Liver (tissue), 9 donors: ENCODE data around the gene ELP4. TPM values are rescaled to one million over a fixed set of nuclear protein-coding genes. Genes with fewer than 3 reads are reported as not detected.

Experiments used
- DNase-seq: peaks from one replicate; pipeline ENCODE4 v3.0.0-alpha.2; 2017; ENCODE audit warnings: low spot score
- H3K27ac ChIP-seq, 2 donors: one replicate each; pipeline ENCODE4 v1.7.0; 2013; ENCODE audit warnings: inconsistent platforms in 2 of 2, low read length in 2 of 2, control low read depth in 1 of 2, low read depth in 1 of 2, mild to moderate bottlenecking in 1 of 2
- H3K27me3 ChIP-seq, 4 donors: one replicate each; pipeline versions ENCODE4 v1.6.1 to v1.7.0; 2013; ENCODE audit warnings: low read length in 3 of 4, inconsistent platforms in 1 of 4, mild to moderate bottlenecking in 1 of 4, moderate library complexity in 1 of 4; ENCODE audit not compliant: control insufficient read depth in 4 of 4, insufficient read depth in 4 of 4
- H3K36me3 ChIP-seq, 4 donors: one replicate each; pipeline versions ENCODE4 v1.6.1 to v1.7.0; 2013; ENCODE audit warnings: low read length in 3 of 4, mild to moderate bottlenecking in 3 of 4, low read depth in 1 of 4, moderate library complexity in 1 of 4; ENCODE audit not compliant: control insufficient read depth in 4 of 4, insufficient read depth in 3 of 4
- H3K4me1 ChIP-seq, 4 donors: one replicate each; pipeline versions ENCODE4 v1.6.1 to v1.7.0; 2013; ENCODE audit warnings: low read length in 3 of 4, mild to moderate bottlenecking in 3 of 4, moderate library complexity in 1 of 4; ENCODE audit not compliant: control insufficient read depth in 4 of 4, insufficient read depth in 4 of 4
- H3K4me3 ChIP-seq, 3 donors: one replicate each; pipeline versions ENCODE4 v1.6.1 to v1.7.0; 2013; ENCODE audit warnings: low read length in 3 of 3, control low read depth in 1 of 3, low read depth in 1 of 3, mild to moderate bottlenecking in 1 of 3
- H3K9ac ChIP-seq, 2 donors: one replicate each; pipeline ENCODE4 v1.7.0; 2013; ENCODE audit warnings: low read length in 2 of 2, mild to moderate bottlenecking in 2 of 2, moderate library complexity in 2 of 2, control low read depth in 1 of 2, low read depth in 1 of 2
- H3K9me3 ChIP-seq, 4 donors: one replicate each; pipeline versions ENCODE4 v1.6.1 to v1.7.0; 2013; ENCODE audit warnings: low read length in 3 of 4; ENCODE audit not compliant: control insufficient read depth in 4 of 4
- ATF3 ChIP-seq: IDR thresholded peaks from 2 replicates; pipeline ENCODE4 v1.6.1; 2016; ENCODE audit warnings: antibody characterized with exemption
- EGR1 ChIP-seq, 2 donors: IDR thresholded peaks; 2 replicates each; pipeline ENCODE4 v1.6.1; 2016 to 2018; ENCODE audit warnings: antibody characterized with exemption in 2 of 2, low read depth in 2 of 2
- FOXA1 ChIP-seq: IDR thresholded peaks from 2 replicates; pipeline ENCODE4 v1.6.1; 2016; ENCODE audit warnings: antibody characterized with exemption
- FOXA2 ChIP-seq: IDR thresholded peaks from 2 replicates; pipeline ENCODE4 v1.6.1; 2016; ENCODE audit warnings: antibody characterized with exemption
- GABPA ChIP-seq, 2 donors: IDR thresholded peaks in 1 of 2; conservative IDR thresholded peaks in 1 of 2; 2 replicates each; pipeline ENCODE4 v1.6.1; 2016; ENCODE audit warnings: antibody characterized with exemption in 2 of 2, mild to moderate bottlenecking in 1 of 2, moderate library complexity in 1 of 2
- HNF4A ChIP-seq, 2 donors: conservative IDR thresholded peaks; 2 replicates each; pipeline ENCODE4 v1.6.1; 2016; ENCODE audit warnings: antibody characterized with exemption in 2 of 2, mild to moderate bottlenecking in 2 of 2
- HNF4G ChIP-seq: IDR thresholded peaks from 2 replicates; pipeline ENCODE4 v1.6.1; 2016; ENCODE audit warnings: antibody characterized with exemption
- JUND ChIP-seq, 2 donors: IDR thresholded peaks; 2 replicates each; pipeline ENCODE4 v1.6.1; 2016; ENCODE audit warnings: antibody characterized with exemption in 2 of 2
- NR2F2 ChIP-seq: IDR thresholded peaks from 2 replicates; pipeline ENCODE4 v1.6.1; 2016; ENCODE audit warnings: antibody characterized with exemption
- RXRA ChIP-seq, 2 donors: IDR thresholded peaks; 2 replicates each; pipeline ENCODE4 v1.6.1; 2017 to 2018; ENCODE audit warnings: antibody characterized with exemption in 2 of 2, mild to moderate bottlenecking in 1 of 2
- SP1 ChIP-seq: IDR thresholded peaks from 2 replicates; pipeline ENCODE4 v1.6.1; 2018; ENCODE audit warnings: antibody characterized with exemption, mild to moderate bottlenecking
- TAF1 ChIP-seq: conservative IDR thresholded peaks from 2 replicates; pipeline ENCODE4 v1.6.1; 2016; ENCODE audit warnings: antibody characterized with exemption, mild to moderate bottlenecking
- YY1 ChIP-seq: IDR thresholded peaks from 2 replicates; pipeline ENCODE4 v1.6.1; 2016; ENCODE audit warnings: antibody characterized with exemption, mild to moderate bottlenecking
- WGBS: extraction: QIAGEN DNeasy Blood & Tissue Kit; methylation state at CpG from one replicate; pipeline ENCODE4 v1.1.7; 2013; 5-methylcytosine and 5-hydroxymethylcytosine counted together
- polyA plus RNA-seq, 2 donors: library from polyadenylated mRNA; stranded (reverse) in 1 of 2; unstranded in 1 of 2; fragments of 200-250 nt in 1 of 2; fragments of >200 nt in 1 of 2; fragmentation: Nextera tagmentation in 1 of 2; extraction: Ambion mirVana in 1 of 2; gene quantifications; one replicate each; pipeline versions ENCODE4 v1.2.1 to v1.2.3, GENCODE V29; 2013 to 2015
- total RNA-seq, 2 donors: library from RNA; depleted of rRNA; stranded (reverse); fragments of >200 nt; gene quantifications; one replicate each; pipeline ENCODE4 v1.2.3, GENCODE V29; 2014
- TF ChIP-seq, protein P1 (sequence below): IDR thresholded peaks from 2 replicates; pipeline ENCODE4 v1.6.1; 2016; ENCODE audit warnings: antibody characterized with exemption, mild to moderate bottlenecking
- TF ChIP-seq, protein P2 (sequence below): fragments of 150-350 bp; IDR thresholded peaks from 2 replicates; pipeline ENCODE4 v1.5.1; 2017; ENCODE audit warnings: improper control_type of control experiment, low read depth, low read length; ENCODE audit not compliant: missing input control
- TF ChIP-seq, protein P3 (sequence below): IDR thresholded peaks from 2 replicates; pipeline ENCODE4 v1.6.1; 2016; ENCODE audit warnings: antibody characterized with exemption
- TF ChIP-seq, protein P4 (sequence below): IDR thresholded peaks from 2 replicates; pipeline ENCODE4 v1.6.1; 2016; ENCODE audit warnings: antibody characterized with exemption
- donor health status: healthy.
- donor health status: healthy.
- donor health status: healthy.
- donor health status: healthy.
- donor health status: healthy.

ELP4 gene
- total and polyA plus RNA-seq, 4 donors: 6.0 to 18.8 (median 12.5) TPM

- no peak for DNase-seq
- TF ChIP-seq ATF3: no peak
- TF ChIP-seq HNF4G: no peak
- TF ChIP-seq, protein P1, sequence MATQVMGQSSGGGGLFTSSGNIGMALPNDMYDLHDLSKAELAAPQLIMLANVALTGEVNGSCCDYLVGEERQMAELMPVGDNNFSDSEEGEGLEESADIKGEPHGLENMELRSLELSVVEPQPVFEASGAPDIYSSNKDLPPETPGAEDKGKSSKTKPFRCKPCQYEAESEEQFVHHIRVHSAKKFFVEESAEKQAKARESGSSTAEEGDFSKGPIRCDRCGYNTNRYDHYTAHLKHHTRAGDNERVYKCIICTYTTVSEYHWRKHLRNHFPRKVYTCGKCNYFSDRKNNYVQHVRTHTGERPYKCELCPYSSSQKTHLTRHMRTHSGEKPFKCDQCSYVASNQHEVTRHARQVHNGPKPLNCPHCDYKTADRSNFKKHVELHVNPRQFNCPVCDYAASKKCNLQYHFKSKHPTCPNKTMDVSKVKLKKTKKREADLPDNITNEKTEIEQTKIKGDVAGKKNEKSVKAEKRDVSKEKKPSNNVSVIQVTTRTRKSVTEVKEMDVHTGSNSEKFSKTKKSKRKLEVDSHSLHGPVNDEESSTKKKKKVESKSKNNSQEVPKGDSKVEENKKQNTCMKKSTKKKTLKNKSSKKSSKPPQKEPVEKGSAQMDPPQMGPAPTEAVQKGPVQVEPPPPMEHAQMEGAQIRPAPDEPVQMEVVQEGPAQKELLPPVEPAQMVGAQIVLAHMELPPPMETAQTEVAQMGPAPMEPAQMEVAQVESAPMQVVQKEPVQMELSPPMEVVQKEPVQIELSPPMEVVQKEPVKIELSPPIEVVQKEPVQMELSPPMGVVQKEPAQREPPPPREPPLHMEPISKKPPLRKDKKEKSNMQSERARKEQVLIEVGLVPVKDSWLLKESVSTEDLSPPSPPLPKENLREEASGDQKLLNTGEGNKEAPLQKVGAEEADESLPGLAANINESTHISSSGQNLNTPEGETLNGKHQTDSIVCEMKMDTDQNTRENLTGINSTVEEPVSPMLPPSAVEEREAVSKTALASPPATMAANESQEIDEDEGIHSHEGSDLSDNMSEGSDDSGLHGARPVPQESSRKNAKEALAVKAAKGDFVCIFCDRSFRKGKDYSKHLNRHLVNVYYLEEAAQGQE: no peak
- no peak for TF ChIP-seq RXRA (IDR thresholded peaks at IDR 0.05)
- TF ChIP-seq SP1: no peak
- TF ChIP-seq EGR1 (IDR thresholded peaks at IDR 0.05; ENCODE audit: low read depth in 2 of 2): no peak
- no peak for TF ChIP-seq TAF1
- no peak for TF ChIP-seq HNF4A (conservative IDR thresholded peaks at IDR 0.05)
- TF ChIP-seq GABPA (IDR thresholded peaks at IDR 0.05 in 1 of 2, conservative IDR thresholded peaks at IDR 0.05 in 1 of 2): no peak
- TF ChIP-seq NR2F2: no peak
- TF ChIP-seq, protein P2, sequence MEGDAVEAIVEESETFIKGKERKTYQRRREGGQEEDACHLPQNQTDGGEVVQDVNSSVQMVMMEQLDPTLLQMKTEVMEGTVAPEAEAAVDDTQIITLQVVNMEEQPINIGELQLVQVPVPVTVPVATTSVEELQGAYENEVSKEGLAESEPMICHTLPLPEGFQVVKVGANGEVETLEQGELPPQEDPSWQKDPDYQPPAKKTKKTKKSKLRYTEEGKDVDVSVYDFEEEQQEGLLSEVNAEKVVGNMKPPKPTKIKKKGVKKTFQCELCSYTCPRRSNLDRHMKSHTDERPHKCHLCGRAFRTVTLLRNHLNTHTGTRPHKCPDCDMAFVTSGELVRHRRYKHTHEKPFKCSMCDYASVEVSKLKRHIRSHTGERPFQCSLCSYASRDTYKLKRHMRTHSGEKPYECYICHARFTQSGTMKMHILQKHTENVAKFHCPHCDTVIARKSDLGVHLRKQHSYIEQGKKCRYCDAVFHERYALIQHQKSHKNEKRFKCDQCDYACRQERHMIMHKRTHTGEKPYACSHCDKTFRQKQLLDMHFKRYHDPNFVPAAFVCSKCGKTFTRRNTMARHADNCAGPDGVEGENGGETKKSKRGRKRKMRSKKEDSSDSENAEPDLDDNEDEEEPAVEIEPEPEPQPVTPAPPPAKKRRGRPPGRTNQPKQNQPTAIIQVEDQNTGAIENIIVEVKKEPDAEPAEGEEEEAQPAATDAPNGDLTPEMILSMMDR: no peak
- no peak for TF ChIP-seq YY1
- TF ChIP-seq, protein P3, sequence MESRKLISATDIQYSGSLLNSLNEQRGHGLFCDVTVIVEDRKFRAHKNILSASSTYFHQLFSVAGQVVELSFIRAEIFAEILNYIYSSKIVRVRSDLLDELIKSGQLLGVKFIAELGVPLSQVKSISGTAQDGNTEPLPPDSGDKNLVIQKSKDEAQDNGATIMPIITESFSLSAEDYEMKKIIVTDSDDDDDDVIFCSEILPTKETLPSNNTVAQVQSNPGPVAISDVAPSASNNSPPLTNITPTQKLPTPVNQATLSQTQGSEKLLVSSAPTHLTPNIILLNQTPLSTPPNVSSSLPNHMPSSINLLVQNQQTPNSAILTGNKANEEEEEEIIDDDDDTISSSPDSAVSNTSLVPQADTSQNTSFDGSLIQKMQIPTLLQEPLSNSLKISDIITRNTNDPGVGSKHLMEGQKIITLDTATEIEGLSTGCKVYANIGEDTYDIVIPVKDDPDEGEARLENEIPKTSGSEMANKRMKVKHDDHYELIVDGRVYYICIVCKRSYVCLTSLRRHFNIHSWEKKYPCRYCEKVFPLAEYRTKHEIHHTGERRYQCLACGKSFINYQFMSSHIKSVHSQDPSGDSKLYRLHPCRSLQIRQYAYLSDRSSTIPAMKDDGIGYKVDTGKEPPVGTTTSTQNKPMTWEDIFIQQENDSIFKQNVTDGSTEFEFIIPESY: no peak
- TF ChIP-seq FOXA1: no peak
- TF ChIP-seq FOXA2: no peak
- TF ChIP-seq JUND (IDR thresholded peaks at IDR 0.05): no peak
- TF ChIP-seq, protein P4, sequence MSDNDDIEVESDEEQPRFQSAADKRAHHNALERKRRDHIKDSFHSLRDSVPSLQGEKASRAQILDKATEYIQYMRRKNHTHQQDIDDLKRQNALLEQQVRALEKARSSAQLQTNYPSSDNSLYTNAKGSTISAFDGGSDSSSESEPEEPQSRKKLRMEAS: no peak
- H3K27ac ChIP-seq: no peak overlapping the region
- H3K9ac ChIP-seq: no peak overlapping the region
- no peaks in the 10 kb centered on the region for H3K9me3 ChIP-seq
- no peaks in the 10 kb centered on the region for H3K36me3 ChIP-seq
- 6% methylated on average over 18 of the region's 18 CpGs for WGBS
- H3K4me1 ChIP-seq: peaks cover 3 to 13% (median 8%) of the 10 kb centered on the region in 4 donors
- no peak overlapping the region for H3K4me3 ChIP-seq
- H3K27me3 ChIP-seq: peaks cover 0 to 36% (median 18%) of the 10 kb centered on the region in 4 donors
Observed at GRCh38 chr11:31827455-31828206, 318.1 kb downstream of the ELP4 start.
